SU-DHL-6 (cell line): ENCODE data around the gene GDI1.
A peak's percentile ranks its signal among the peaks of the same experiment; 100 is the strongest.

Source experiments
- H2AFZ ChIP-seq: fragments of 200-600 bp; sonication (generic); 2 replicates; pipeline ENCODE4 v1.6.1; 2014; ENCODE audit warnings: low read depth, mild to moderate bottlenecking, moderate library complexity, mixed read lengths, antibody characterized with exemption, low read length; ENCODE audit not compliant: severe bottlenecking
- H3F3A ChIP-seq: fragments of 200-600 bp; shearing (Covaris generic); 2 replicates; pipeline ENCODE4 v1.6.0; 2016; ENCODE audit warnings: antibody characterized with exemption, mild to moderate bottlenecking; ENCODE audit not compliant: insufficient read depth
- H3K27ac ChIP-seq: fragments of 200-600 bp; sonication (generic); 2 replicates; pipeline ENCODE4 v1.5.1; 2016; ENCODE audit warnings: low read depth, mild to moderate bottlenecking, low read length, moderate library complexity, mixed read lengths
- H3K27me3 ChIP-seq: fragments of 200-600 bp; sonication (generic), shearing (Covaris generic); 2 replicates; pipeline ENCODE4 v1.6.0; 2014; ENCODE audit warnings: mild to moderate bottlenecking, low read length
- H3K36me3 ChIP-seq: fragments of 200-600 bp; sonication (generic); 2 replicates; pipeline ENCODE4 v1.6.1; 2014; ENCODE audit warnings: mild to moderate bottlenecking, low read length, mixed read lengths
- H3K4me2 ChIP-seq: fragments of 300-600, 200-600 bp; shearing (Covaris generic), sonication (generic); 2 replicates; pipeline ENCODE4 v1.6.0; 2014; ENCODE audit warnings: low read length, low read depth, mild to moderate bottlenecking; ENCODE audit not compliant: poor library complexity, severe bottlenecking
- H3K4me3 ChIP-seq: fragments of 200-600 bp; sonication (generic); 2 replicates; pipeline ENCODE4 v1.5.1; 2014; ENCODE audit warnings: antibody characterized with exemption, low read length, mild to moderate bottlenecking, mixed read lengths; ENCODE audit not compliant: insufficient read depth, poor library complexity, severe bottlenecking
- H3K79me2 ChIP-seq: fragments of 200-600 bp; sonication (generic); 2 replicates; pipeline ENCODE4 v1.6.1; 2014; ENCODE audit warnings: mild to moderate bottlenecking, low read length, moderate library complexity; ENCODE audit not compliant: insufficient read depth
- H3K9ac ChIP-seq: fragments of 200-600 bp; sonication (generic); 2 replicates; pipeline ENCODE4 v1.7.0; 2014; ENCODE audit warnings: mild to moderate bottlenecking, low read length
- H3K9me2 ChIP-seq: fragments of 200-600 bp; sonication (generic); replicated peaks from 2 replicates; pipeline ENCODE4 v1.6.1; 2014; ENCODE audit warnings: low read length; ENCODE audit not compliant: insufficient read depth
- H3K9me3 ChIP-seq: fragments of 200-600 bp; sonication (generic); 2 replicates; pipeline ENCODE4 v1.6.1; 2014; ENCODE audit warnings: low read length, mixed read lengths; ENCODE audit not compliant: insufficient read depth
- H4K20me1 ChIP-seq: fragments of 200-600 bp; sonication (generic); 2 replicates; pipeline ENCODE4 v1.6.1; 2014; ENCODE audit warnings: low read depth, mild to moderate bottlenecking, antibody characterized with exemption, low read length, moderate library complexity, mixed read lengths
- EZH2phosphoT487 ChIP-seq: fragments of 200-600 bp; sonication (generic), shearing (Covaris generic); conservative IDR thresholded peaks from 2 replicates; pipeline ENCODE4 v1.6.1; 2018; ENCODE audit warnings: mild to moderate bottlenecking, antibody characterized with exemption, low read length, moderate library complexity, mixed read lengths
- TF ChIP-seq, protein P1 (sequence below): fragments of 200-600 bp; sonication (generic); IDR thresholded peaks from one replicate; pipeline ENCODE4 v1.5.1; 2017; ENCODE audit warnings: antibody characterized with exemption, mild to moderate bottlenecking, low read length, moderate library complexity; ENCODE audit not compliant: insufficient read depth, poor library complexity, severe bottlenecking

Gene GDI1

DNA sequence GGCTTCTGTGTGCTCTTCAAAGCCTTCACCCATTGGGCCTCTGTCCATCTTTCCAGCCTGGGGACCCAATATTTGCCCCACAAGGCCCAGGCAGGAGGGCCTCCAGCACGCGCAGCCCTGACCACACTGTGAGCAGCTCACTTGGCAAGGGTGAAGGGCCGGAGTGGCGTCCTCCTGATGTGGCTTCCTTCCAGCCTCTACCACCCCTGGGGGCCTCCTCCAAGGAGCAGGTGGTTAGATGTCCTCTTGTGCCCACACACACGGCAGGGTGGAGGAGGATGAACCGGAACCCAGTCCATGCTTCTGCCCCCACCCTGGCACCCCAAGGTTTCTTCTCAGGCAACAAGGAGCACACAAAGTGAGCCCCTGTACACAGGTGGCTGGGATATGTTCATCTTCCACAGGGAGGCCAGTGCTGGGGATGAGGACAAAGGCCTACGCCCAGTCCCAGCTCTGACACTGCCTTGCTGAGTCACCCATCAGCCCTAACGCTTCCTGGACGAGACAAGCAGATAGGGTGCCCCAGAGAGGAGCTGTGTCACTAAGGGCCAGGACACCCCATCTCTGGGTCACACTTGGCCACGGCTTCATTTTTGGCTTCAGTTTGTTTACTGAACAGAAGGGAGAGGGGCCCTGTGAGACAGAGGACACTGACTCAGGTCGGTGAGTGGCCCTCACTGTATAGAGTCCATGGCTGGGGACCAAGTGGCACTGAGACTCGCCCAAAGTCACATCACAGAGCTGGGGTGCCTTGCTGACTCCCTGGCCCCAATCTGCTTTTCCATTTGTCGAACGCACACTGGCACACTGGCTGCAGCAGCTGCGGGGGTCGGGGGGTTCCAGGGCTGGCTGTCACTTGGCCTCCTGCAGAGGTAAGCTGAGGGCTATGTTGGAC lies 47.5 kb downstream of the GDI1 start:
- Histone ChIP-seq H3K9me3 (no peaks in the 10 kb centered on the region), H3K4me2 (peak overlapping the region; percentile 89), H3F3A (peaks cover 25% of the 10 kb centered on the region), H3K9me2 (no peaks in the 10 kb centered on the region), H3K27ac (no peak overlapping the region), H2AFZ (no peak overlapping the region), H3K9ac (peak overlapping the region; percentile 100), H3K36me3 (no peaks in the 10 kb centered on the region), H3K4me3 (peak overlapping the region; percentile 74), H4K20me1 (no peaks in the 10 kb centered on the region), H3K79me2 (peaks cover 18% of the 10 kb centered on the region), H3K27me3 (no peaks in the 10 kb centered on the region)
- TF ChIP-seq, protein P1, sequence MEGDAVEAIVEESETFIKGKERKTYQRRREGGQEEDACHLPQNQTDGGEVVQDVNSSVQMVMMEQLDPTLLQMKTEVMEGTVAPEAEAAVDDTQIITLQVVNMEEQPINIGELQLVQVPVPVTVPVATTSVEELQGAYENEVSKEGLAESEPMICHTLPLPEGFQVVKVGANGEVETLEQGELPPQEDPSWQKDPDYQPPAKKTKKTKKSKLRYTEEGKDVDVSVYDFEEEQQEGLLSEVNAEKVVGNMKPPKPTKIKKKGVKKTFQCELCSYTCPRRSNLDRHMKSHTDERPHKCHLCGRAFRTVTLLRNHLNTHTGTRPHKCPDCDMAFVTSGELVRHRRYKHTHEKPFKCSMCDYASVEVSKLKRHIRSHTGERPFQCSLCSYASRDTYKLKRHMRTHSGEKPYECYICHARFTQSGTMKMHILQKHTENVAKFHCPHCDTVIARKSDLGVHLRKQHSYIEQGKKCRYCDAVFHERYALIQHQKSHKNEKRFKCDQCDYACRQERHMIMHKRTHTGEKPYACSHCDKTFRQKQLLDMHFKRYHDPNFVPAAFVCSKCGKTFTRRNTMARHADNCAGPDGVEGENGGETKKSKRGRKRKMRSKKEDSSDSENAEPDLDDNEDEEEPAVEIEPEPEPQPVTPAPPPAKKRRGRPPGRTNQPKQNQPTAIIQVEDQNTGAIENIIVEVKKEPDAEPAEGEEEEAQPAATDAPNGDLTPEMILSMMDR = no peak
- no peak for TF ChIP-seq EZH2phosphoT487

DNA sequence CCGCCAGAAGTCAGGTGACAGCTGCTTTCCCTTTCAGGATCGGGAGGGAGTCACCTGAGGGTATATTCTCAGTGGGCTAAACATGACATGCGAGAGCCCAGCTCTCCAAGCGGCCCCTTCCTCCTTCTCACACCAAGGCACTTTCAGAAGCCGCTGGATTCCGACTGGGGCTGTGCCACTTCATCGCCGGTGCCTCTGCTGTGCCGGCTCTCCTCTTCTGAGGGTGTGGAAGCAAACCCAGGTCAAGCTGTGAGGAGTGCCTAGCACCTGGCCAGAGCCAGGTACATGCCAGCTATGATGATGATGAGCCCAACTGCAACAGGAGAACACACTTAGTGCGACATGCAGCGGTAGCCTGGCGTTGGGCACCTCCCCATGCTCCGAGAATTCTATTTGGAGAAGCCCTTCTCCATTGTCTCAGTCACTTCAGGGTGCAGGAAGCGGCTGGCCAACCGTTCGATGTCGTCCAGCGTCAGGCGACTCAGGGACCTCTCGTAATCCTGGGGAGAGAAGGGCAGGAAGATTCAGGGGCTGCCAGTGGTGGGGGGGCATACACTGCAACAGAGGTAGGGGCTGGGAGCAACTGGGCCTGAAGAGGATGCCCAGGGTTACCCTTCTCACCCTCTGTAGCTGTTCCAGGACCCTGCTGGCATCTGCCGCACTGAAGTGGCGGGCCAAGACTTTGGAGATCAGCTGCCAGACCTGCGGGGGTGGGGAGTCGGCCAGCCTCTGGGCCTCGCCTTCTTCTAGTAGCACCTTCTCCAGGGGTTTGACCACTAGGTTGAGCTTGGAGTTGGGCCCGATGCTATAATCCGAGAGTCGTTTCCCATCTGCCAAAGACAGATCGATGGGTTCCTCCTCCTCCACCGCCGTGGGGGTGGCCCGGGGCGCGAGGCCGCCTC lies 48.4 kb downstream of the GDI1 start:
- Histone ChIP-seq H3K27ac (peak overlapping the region; percentile 82), H2AFZ (no peak overlapping the region), H3K27me3 (no peaks in the 10 kb centered on the region), H3K9me3 (no peaks in the 10 kb centered on the region), H3K4me2 (peak overlapping the region; percentile 89), H3K4me3 (peak overlapping the region; percentile 74), H4K20me1 (no peaks in the 10 kb centered on the region), H3K36me3 (no peaks in the 10 kb centered on the region), H3K9ac (peak overlapping the region; percentile 100), H3K9me2 (no peaks in the 10 kb centered on the region), H3F3A (peaks cover 22% of the 10 kb centered on the region), H3K79me2 (peaks cover 18% of the 10 kb centered on the region)
- TF ChIP-seq, protein P1 = no peak

DNA sequence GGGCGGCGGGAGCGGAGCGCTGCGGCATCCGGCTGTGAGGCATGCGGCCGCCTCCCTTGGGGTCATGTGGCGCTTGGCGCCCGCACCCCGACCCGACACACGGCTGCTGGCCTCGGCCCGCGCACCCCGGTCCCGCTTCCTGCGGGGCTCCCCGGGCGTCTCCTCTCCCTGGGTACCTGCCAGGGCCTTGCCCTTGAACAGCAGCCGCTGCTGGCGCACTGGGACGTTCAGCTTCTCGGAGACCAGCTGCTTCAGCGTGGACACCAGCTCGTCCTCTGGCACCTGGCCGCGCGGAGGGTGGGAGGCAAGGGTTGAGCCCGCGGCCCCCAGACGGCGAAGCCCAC lies 49.1 kb downstream of the GDI1 start:
- peak overlapping the region; percentile 100 for H3K9ac ChIP-seq
- peak overlapping the region; percentile 74 for H3K4me3 ChIP-seq
- no peaks in the 10 kb centered on the region for H4K20me1 ChIP-seq
- TF ChIP-seq EZH2phosphoT487 = no peak
- TF ChIP-seq, protein P1 = no peak
- peak overlapping the region; percentile 89 for H3K4me2 ChIP-seq
- H3K9me3 ChIP-seq = no peaks in the 10 kb centered on the region
- H3K36me3 ChIP-seq = no peaks in the 10 kb centered on the region
- H2AFZ ChIP-seq = no peak overlapping the region
- peaks cover 18% of the 10 kb centered on the region for H3K79me2 ChIP-seq
- no peaks in the 10 kb centered on the region for H3K9me2 ChIP-seq
- H3K27ac ChIP-seq = peak overlapping the region; percentile 82
- peaks cover 17% of the 10 kb centered on the region for H3F3A ChIP-seq
- H3K27me3 ChIP-seq = no peaks in the 10 kb centered on the region
